Esophagus squamous epithelium (tissue), 5 donors: ENCODE results near the gene TLR3. TPM values are rescaled to one million over a fixed set of nuclear protein-coding genes. Genes with fewer than 3 reads are reported as not detected.

ENCODE experiments used
- DNase-seq: peaks from one replicate; lab custom pipeline; 2025; lab: John Stamatoyannopoulos, UW
- H3K27ac ChIP-seq, 4 donors: fragments of 200-600 bp; sonication (generic); one replicate each; pipeline ENCODE4 v1.5.1; 2016 to 2019; ENCODE audit warnings: mild to moderate bottlenecking in 1 of 4
- H3K27me3 ChIP-seq, 4 donors: fragments of 200-600 bp; sonication (generic); 1 replicate in 3 of 4; 2 replicates in 1 of 4; pipeline versions ENCODE4 v1.5.1 to v1.6.0; 2017 to 2021; ENCODE audit warnings: antibody characterized with exemption in 1 of 4
- H3K36me3 ChIP-seq, 3 donors: fragments of 200-600 bp; sonication (generic); one replicate each; pipeline ENCODE4 v1.5.1; 2016 to 2019
- H3K4me1 ChIP-seq, 3 donors: fragments of 200-600 bp; sonication (generic); one replicate each; pipeline ENCODE4 v1.5.1; 2017 to 2019
- H3K4me3 ChIP-seq, 4 donors: fragments of 200-600 bp; sonication (generic); 1 replicate in 3 of 4; 2 replicates in 1 of 4; pipeline ENCODE4 v1.5.1; 2016 to 2019; ENCODE audit warnings: mild to moderate bottlenecking in 2 of 4, moderate library complexity in 1 of 4
- H3K9me3 ChIP-seq, 3 donors: fragments of 200-600 bp; sonication (generic); one replicate each; pipeline ENCODE4 v1.5.1; 2016 to 2019
- CTCF ChIP-seq, 6 experiments: fragments of 450-650 bp in 4 of 6; fragments of 200-600 bp in 2 of 6; sonication (generic) in 2 of 6; IDR thresholded peaks; one replicate each; pipeline ENCODE4 v1.5.1; 2016 to 2019; ENCODE audit warnings: antibody characterized with exemption in 6 of 6, mild to moderate bottlenecking in 4 of 6, moderate library complexity in 4 of 6
- POLR2A ChIP-seq, 4 donors: fragments of 450-650 bp; IDR thresholded peaks; one replicate each; pipeline ENCODE4 v1.6.1; 2017; ENCODE audit warnings: antibody characterized with exemption in 4 of 4, mild to moderate bottlenecking in 4 of 4, moderate library complexity in 3 of 4
- WGBS, 2 donors: methylation state at CpG; one replicate each; pipeline ENCODE4 v1.1.5; 2018; 5-methylcytosine and 5-hydroxymethylcytosine counted together
- intact Hi-C: fragments of 100-400 bp; cut with DNase I; formaldehyde crosslinking; loops from one replicate; pipeline ENCODE4 v1.15.0; 2022
- total RNA-seq, 4 donors: library from RNA; depleted of rRNA; stranded (reverse); fragments of >200 nt; gene quantifications; one replicate each; pipeline ENCODE4 v1.1.0, GENCODE V29; 2016
- donor health status: DM: yes; HTN: yes; CAD: no.

Gene TLR3
- total RNA-seq, 4 donors from 2014 or later: 2.8 to 11.6 (median 5.8) TPM

GRCh38 chr4:186082221-186082620 lies 13.3 kb downstream of the TLR3 start:
- WGBS, 2 donors: 57 to 76% methylated on average over 4 of the region's 4 CpGs
- intact Hi-C loops: no loop called here
- peaks cover 0 to 40% (median 0%) of the 10 kb centered on the region in 3 donors for H3K36me3 ChIP-seq
- no peak overlapping the region for H3K4me3 ChIP-seq
- no peak for TF ChIP-seq CTCF (IDR thresholded peaks at IDR 0.05)
- TF ChIP-seq POLR2A (IDR thresholded peaks at IDR 0.05): no peak
- no peaks in the 10 kb centered on the region for H3K9me3 ChIP-seq
- H3K27ac ChIP-seq: no peak overlapping the region
- no peak for DNase-seq
- H3K4me1 ChIP-seq: peaks cover 0 to 14% (median 0%) of the 10 kb centered on the region in 3 donors
- no peaks in the 10 kb centered on the region for H3K27me3 ChIP-seq

GRCh38 chr4:186088523-186088922 lies 19.6 kb downstream of the TLR3 start:
- Histone ChIP-seq H3K36me3 (peaks cover 0 to 16% (median 0%) of the 10 kb centered on the region in 3 donors), H3K27me3 (no peaks in the 10 kb centered on the region), H3K4me3 (no peak overlapping the region), H3K4me1 (no peaks in the 10 kb centered on the region), H3K9me3 (peaks cover 0 to 4% (median 0%) of the 10 kb centered on the region in 3 donors), H3K27ac (no peak overlapping the region)
- intact Hi-C loops: no loop called here
- DNase-seq: no peak
- TF ChIP-seq CTCF (IDR thresholded peaks at IDR 0.05): no peak
- no peak for TF ChIP-seq POLR2A (IDR thresholded peaks at IDR 0.05)

- H3K9me3 ChIP-seq: peaks cover 0 to 4% (median 0%) of the 10 kb centered on the region in 3 donors
- no peak for DNase-seq
Measured at GRCh38 chr4:186092296-186092695, 23.3 kb downstream of the TLR3 start.

GRCh38 chr4:186095406-186095805 lies 26.4 kb downstream of the TLR3 start:
- Histone ChIP-seq H3K4me3 (peak overlapping the region in 2 of 4 donors; percentile 14 to 28), H3K36me3 (no peaks in the 10 kb centered on the region), H3K9me3 (peaks cover 0 to 2% (median 0%) of the 10 kb centered on the region in 3 donors), H3K27me3 (no peaks in the 10 kb centered on the region), H3K4me1 (peaks cover 0 to 9% (median 0%) of the 10 kb centered on the region in 3 donors), H3K27ac (no peak overlapping the region)
- intact Hi-C loops: no loop called here
- no peak for DNase-seq
- TF ChIP-seq POLR2A (IDR thresholded peaks at IDR 0.05) (no peak), CTCF (IDR thresholded peaks at IDR 0.05) (no peak)
- 44 to 54% methylated on average over 12 to 13 of the region's 13 CpGs for WGBS, 2 donors

More at GRCh38 chr4:186092296-186092695, 23.3 kb downstream of the TLR3 start:
- H3K27ac ChIP-seq: no peak overlapping the region
- 93 to 94% methylated on average over 16 to 17 of the region's 17 CpGs for WGBS, 2 donors
- H3K36me3 ChIP-seq: peaks cover 0 to 4% (median 0%) of the 10 kb centered on the region in 3 donors
- TF ChIP-seq POLR2A (IDR thresholded peaks at IDR 0.05) (no peak), CTCF (IDR thresholded peaks at IDR 0.05) (no peak)
- peaks cover 0 to 9% (median 0%) of the 10 kb centered on the region in 3 donors for H3K4me1 ChIP-seq
- intact Hi-C loops: no loop called here
- no peaks in the 10 kb centered on the region for H3K27me3 ChIP-seq
- no peak overlapping the region for H3K4me3 ChIP-seq

- H3K9me3 ChIP-seq: no peaks in the 10 kb centered on the region
- H3K4me3 ChIP-seq: no peak overlapping the region
- no peak for TF ChIP-seq POLR2A (IDR thresholded peaks at IDR 0.05)
- no peak for TF ChIP-seq CTCF (IDR thresholded peaks at IDR 0.05)
- peaks cover 0 to 9% (median 0%) of the 10 kb centered on the region in 3 donors for H3K4me1 ChIP-seq
- 67 to 68% methylated on average over 6 to 9 of the region's 9 CpGs for WGBS, 2 donors
- intact Hi-C loops: no loop called here
- H3K27me3 ChIP-seq: no peaks in the 10 kb centered on the region
- H3K27ac ChIP-seq: no peak overlapping the region
- no peaks in the 10 kb centered on the region for H3K36me3 ChIP-seq
- DNase-seq: no peak
Measured at GRCh38 chr4:186096681-186097165, 27.8 kb downstream of the TLR3 start.
